ENCODE measurements around the gene RPL7A.
"Not testable (repeated sequence)": the region's sequence is repeated elsewhere in the genome, so short reads cannot be mapped to it uniquely, and the experiment has no call there.

The RPL7A gene

DNA sequence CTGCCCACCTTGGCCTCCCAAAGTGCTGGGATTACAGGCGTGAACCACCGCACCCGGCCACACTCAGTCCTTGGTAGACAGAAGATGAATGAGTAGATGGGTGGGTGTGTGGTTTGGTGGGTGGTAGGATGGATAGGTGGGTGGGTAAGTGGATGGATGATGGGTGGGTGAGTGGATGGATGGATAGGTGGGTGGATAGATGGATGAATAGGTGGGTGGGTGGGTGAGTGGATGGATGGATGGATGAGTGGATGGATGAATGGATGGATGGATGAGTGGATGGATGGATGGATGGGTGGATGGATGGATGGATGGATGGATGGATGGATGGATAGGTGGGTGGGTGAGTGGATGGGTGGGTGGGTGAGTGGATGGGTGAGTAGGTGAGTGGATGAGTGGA lies 44.3 kb downstream of the RPL7A start:
- not testable (repeated sequence) for DNase-seq

DNA sequence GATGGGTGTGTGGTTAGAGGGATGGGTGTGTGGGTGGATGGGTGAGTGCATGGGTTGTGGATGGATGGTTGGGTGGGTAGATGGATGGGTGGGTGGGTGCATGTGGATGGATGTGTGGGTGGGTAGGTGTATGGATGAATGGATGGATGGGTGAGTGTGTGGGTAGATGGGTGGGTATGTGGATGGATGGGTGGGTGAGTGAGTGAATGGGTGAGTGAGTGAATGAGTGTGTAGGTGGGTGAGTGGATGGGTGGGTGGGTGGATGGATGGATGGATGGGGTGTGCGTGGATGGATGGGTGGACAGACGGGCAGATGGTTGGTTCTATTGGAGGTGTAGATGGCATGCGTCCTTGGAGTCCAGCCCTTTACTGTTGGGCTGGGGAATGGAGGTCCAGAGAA lies 45.4 kb downstream of the RPL7A start:
- no peak for DNase-seq

DNA sequence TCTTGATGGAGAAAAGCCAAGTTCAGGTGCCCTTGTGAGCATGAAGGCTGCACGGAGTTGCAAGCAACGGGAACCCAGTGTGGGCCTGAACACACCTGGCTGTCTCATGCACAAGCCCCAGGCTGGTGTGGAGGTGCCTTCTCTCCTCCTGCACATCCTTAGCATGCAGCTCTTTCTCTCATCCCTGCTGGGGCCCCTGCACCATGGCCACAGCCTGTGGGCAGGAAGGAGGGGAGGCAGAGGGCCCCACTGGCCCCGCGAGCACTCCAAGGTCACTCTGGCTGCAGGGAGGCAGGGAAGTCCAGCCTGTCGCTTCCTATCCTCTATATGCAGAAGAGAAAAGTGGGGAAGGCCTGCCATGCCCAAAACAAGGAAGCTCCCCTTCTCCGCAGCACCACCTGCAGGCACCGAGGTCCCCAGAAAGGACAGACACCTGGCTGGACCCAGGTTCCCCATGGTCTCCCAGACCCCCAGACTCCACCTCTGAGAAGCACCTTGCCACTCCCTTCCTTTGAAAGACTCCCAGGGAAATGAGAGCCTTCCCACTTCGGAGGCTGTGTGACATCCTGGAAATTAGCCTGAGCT lies 46.8 kb downstream of the RPL7A start:
- DNase-seq = no peak

DNA sequence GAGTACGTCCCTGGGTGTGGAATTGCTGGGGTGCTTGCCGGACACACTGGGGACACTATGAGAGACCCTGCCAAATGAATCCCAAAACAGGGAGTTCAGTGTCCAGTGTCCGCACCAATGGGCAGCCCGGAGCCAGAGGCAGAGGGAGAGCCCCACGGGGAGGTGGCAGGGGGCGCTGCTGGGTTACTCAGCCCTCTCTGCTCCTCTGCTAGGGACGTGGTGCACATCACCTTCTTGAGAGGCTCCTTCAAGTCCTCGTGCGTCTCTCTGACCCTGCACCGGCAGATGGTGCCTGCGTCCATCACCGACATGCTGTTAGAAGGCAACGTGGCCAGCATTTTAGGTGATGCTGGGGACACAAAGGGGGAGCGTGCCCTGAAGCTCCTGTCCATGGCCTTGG lies 48.9 kb downstream of the RPL7A start:
- no peak for DNase-seq

DNA sequence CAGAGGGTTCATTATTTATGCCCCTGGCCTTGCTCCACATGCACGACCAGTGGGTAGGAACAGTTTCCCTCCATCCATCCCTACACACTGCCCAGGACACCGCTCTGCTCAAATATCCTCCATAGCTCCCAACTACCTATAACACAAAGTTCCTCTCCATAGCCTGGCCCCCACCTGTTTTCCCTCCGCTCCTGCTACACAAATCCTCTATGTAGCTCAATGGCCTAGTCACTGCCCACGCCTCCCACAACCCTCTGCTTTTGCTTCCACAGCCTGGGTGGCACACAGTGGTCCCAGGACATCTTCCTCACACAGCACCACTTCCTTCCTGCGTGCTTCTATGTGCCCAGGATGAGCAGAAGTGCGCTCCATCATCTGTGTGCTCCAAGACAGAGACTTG lies 49.4 kb downstream of the RPL7A start:
- DNase-seq = no peak

DNA sequence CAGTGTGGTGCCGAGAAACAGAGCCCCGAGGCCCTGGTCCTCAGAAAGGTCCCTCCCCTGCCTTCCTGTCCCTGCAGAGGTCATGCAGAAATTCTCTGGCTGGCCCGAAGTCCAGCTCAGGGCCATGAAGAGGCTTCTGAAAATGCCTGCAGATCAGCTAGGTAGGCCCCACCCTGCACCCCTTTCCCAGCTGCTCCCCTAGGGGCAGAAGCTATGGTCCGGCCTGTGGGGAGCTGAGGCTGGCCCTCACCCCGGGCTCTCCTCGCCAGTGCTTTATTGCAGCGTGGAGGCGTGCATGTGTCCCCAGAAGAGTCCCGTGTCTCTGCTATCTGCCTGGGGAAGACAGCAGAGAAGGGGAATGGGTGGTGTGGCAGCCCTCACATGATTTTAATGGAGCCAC lies 49.9 kb downstream of the RPL7A start:
- no peak for DNase-seq

DNA sequence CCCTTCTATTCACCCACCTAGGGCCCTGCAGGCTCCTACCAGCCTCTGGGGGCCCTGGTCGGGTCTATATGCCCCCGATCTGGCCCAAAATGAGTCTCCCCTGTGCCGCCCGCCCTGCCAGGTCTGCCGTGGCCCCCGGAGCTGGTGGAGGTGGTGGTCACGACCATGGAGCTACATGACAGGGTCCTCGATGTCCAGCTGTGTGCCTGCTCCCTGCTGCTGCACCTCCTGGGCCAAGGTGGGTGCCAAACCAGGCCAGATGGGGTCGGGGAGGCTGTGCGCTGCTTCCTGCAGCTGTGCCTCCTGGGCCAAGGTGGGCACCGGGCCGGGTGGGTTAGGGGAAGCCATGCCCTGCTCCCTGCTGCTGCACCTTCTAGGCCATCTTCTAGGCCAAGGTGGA lies 52.3 kb downstream of the RPL7A start:
- DNase-seq = no peak
